ENCODE measurements around the gene MRPL49.

DNA sequence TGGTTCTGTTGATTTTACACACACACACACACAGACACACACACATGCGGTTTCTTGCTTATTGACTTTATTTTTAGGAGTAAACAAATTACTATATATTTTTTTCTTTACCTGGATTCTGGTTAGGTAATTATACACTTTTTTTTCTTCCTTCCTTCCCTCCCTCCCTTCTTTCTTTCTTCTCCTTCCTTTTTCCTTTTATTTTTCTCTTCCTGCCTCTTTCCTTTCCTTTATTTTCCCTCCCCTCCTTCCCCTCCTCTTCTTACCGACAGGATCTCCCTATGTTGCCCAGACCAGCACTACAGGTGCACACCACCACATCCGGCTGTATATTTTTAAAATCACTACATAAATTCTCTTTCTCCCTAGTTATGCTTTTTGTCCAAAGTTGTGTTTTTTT is 44.8 kb downstream of the MRPL49 start:
- TF ChIP-seq, protein P1, sequence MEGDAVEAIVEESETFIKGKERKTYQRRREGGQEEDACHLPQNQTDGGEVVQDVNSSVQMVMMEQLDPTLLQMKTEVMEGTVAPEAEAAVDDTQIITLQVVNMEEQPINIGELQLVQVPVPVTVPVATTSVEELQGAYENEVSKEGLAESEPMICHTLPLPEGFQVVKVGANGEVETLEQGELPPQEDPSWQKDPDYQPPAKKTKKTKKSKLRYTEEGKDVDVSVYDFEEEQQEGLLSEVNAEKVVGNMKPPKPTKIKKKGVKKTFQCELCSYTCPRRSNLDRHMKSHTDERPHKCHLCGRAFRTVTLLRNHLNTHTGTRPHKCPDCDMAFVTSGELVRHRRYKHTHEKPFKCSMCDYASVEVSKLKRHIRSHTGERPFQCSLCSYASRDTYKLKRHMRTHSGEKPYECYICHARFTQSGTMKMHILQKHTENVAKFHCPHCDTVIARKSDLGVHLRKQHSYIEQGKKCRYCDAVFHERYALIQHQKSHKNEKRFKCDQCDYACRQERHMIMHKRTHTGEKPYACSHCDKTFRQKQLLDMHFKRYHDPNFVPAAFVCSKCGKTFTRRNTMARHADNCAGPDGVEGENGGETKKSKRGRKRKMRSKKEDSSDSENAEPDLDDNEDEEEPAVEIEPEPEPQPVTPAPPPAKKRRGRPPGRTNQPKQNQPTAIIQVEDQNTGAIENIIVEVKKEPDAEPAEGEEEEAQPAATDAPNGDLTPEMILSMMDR (IDR thresholded peaks at IDR 0.05; ENCODE audit: low read length) = no peak
- TF ChIP-seq EZH2phosphoT487 (IDR thresholded peaks at IDR 0.05; ENCODE audit: low read length) = no peak
- no peak for TF ChIP-seq EZH2 (optimal IDR thresholded peaks at IDR 0.05; ENCODE audit: low read depth, low read length)

Measured in MM.1S (cell line).